A673 (cell line): ENCODE data around the gene CYBC1. TPM values are rescaled to one million over a fixed set of nuclear protein-coding genes. Genes with fewer than 3 reads are reported as not detected.

ENCODE experiments used
- BruUV-seq: library from RNA; stranded (reverse); fragments of 400-500 nt; replicated peaks from 2 replicates; lab custom pipeline; 2021; lab: Mats Ljungman, UMichigan
- CTCF ChIA-PET: fragments of 300-600 bp; sonication (Branson Sonifier 250); formaldehyde crosslinking; loops from one replicate; lab custom pipeline; 2022; ENCODE audit warnings: antibody characterized with exemption; lab: Charles Lee
- POLR2A ChIA-PET: fragments of 300-600 bp; sonication (Branson Sonifier 250); formaldehyde crosslinking; loops from one replicate; lab custom pipeline; 2022; ENCODE audit warnings: antibody characterized with exemption; ENCODE audit not compliant: low non-redundant PET; lab: Charles Lee
- DNase-seq: peaks from one replicate; pipeline ENCODE4 v3.0.0-alpha.2; 2015; ENCODE audit warnings: low spot score
- H3K27ac ChIP-seq: fragments of 200-600 bp; sonication (generic); 2 replicates; pipeline ENCODE4 v1.5.1; 2016; ENCODE audit warnings: mixed run types, low read depth, mild to moderate bottlenecking, mixed read lengths, antibody characterized with exemption, low read length; ENCODE audit not compliant: poor library complexity, severe bottlenecking
- H3K27me3 ChIP-seq: fragments of 200-600 bp; sonication (generic); replicated peaks from 2 replicates; pipeline ENCODE4 v1.6.1; 2017; ENCODE audit warnings: mixed run types, low read depth, mild to moderate bottlenecking, mixed read lengths, antibody characterized with exemption, low read length; ENCODE audit not compliant: insufficient read depth, poor library complexity
- H3K36me3 ChIP-seq: fragments of 200-600 bp; sonication (generic); 2 replicates; pipeline ENCODE4 v1.6.1; 2016; ENCODE audit warnings: mixed run types, mild to moderate bottlenecking, mixed read lengths, antibody characterized with exemption, low read length; ENCODE audit not compliant: insufficient read depth, poor library complexity, severe bottlenecking
- H3K4me1 ChIP-seq: fragments of 200-600 bp; sonication (generic); 2 replicates; pipeline ENCODE4 v1.6.1; 2017; ENCODE audit warnings: mixed run types, mild to moderate bottlenecking, mixed read lengths, antibody characterized with exemption, low read length; ENCODE audit not compliant: insufficient read depth, poor library complexity, severe bottlenecking
- H3K4me3 ChIP-seq: fragments of 200-600 bp; sonication (generic); 2 replicates; pipeline ENCODE4 v1.5.1; 2016; ENCODE audit warnings: low read depth, mixed run types, mild to moderate bottlenecking, mixed read lengths, low read length; ENCODE audit not compliant: poor library complexity, severe bottlenecking
- H3K9me3 ChIP-seq: fragments of 200-600 bp; sonication (generic); 2 replicates; pipeline ENCODE4 v1.6.1; 2016; ENCODE audit warnings: mixed run types, low read depth, mild to moderate bottlenecking, mixed read lengths, antibody characterized with exemption, low read length; ENCODE audit not compliant: poor library complexity, severe bottlenecking
- EZH2 ChIP-seq: fragments of 200-600 bp; sonication (generic); IDR thresholded peaks from 2 replicates; pipeline ENCODE4 v1.6.1; 2017; ENCODE audit warnings: borderline replicate concordance, low read depth, mild to moderate bottlenecking, mixed read lengths, antibody characterized with exemption, low read length; ENCODE audit not compliant: poor library complexity, severe bottlenecking
- intact Hi-C: fragments of 100-400 bp; cut with micrococcal nuclease; formaldehyde crosslinking; loops from one replicate; pipeline ENCODE4 v1.10.0; 2022; ENCODE audit not compliant: unreplicated experiment
- total RNA-seq: library from RNA; stranded (reverse); gene quantifications from 2 replicates; pipeline ENCODE4 v1.2.3, GENCODE V29; 2021
- TF ChIP-seq, protein P1 (sequence below): fragments of 300-800, 200-600 bp; sonication (generic); conservative IDR thresholded peaks from 2 replicates; pipeline ENCODE4 v1.5.1; 2017; ENCODE audit warnings: low read depth, mild to moderate bottlenecking, antibody characterized with exemption, low read length, moderate library complexity, mixed read lengths

CYBC1 gene
- total RNA-seq, 1 experiment from 2014 or later, result 72.8 TPM

DNA sequence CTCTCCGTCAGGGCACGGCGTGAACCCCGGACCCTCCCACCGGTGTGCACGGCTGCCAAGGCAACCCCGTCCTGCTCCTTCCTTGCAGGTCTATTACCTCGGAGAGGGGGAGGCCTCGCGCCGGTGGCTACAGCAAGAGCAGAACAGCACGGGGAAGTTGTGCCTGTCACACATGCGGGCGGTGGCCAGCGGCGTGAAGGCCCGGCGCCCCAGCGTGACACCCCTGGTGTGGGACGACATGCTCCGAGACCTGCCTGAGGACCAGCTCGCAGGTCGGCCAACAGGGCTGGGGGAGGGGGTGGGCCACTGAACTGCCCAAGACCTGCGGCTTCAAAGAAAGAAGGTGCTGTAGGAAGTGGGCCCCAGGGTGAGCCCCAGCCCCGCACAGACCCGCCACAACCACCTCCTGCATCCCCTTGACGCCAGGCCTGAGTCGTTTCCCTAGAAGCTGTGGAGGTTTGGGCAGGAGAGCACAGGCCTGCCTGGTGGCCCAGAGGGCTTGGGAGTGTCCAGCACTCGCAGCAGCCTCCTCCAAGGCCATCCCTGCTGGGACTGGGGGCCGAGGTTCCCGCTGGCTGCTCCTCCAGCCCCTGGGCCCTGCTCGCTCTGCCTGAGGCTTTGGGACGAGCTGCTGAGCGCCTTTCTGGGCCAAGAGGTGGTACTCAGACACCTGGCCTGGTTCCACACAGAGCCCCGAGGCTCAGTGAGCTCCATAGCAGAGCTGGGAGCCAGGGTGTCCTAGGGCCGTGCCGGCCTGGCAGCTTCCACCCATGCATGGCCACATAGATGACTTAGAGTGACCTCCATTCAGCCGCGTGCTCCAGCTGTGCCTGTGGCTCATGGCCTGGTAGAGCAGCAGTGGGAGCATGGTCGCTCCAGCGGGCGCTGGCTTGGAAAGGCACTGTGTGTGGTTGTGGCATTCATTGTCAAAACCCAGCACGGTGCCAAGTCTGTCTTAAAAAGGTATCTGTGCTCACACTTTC, 14.7 kb downstream of the CYBC1 start:
- DNase-seq, result no peak
- CTCF ChIA-PET, result interaction anchor here (0.7 kb wide), 1 partner anchor 230 kb away, joined by 3 read pairs; no protein-coding TSS in a partner anchor

DNA sequence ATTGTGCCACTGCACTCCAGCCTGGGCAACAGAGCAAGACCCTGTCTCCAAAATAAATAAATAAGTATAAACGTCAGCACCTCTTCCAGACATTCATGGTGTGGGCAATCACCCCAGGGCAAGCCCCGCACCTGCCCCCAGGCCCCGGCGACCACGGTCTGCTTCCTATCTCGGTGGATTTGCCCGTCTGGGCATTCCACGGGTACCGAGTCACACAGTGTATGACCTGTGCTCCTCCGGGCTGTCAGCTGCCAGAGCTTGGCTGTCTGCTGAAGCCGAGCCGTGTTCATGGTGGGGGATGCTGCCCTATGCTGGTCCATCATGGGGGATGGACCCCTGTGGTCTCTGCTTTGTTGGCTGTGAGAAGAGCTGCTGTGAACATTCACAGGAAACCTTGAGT, 15.4 kb downstream of the CYBC1 start:
- BruUV-seq, result no TSS peak
- TF ChIP-seq, protein P1, sequence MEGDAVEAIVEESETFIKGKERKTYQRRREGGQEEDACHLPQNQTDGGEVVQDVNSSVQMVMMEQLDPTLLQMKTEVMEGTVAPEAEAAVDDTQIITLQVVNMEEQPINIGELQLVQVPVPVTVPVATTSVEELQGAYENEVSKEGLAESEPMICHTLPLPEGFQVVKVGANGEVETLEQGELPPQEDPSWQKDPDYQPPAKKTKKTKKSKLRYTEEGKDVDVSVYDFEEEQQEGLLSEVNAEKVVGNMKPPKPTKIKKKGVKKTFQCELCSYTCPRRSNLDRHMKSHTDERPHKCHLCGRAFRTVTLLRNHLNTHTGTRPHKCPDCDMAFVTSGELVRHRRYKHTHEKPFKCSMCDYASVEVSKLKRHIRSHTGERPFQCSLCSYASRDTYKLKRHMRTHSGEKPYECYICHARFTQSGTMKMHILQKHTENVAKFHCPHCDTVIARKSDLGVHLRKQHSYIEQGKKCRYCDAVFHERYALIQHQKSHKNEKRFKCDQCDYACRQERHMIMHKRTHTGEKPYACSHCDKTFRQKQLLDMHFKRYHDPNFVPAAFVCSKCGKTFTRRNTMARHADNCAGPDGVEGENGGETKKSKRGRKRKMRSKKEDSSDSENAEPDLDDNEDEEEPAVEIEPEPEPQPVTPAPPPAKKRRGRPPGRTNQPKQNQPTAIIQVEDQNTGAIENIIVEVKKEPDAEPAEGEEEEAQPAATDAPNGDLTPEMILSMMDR, result no peak
- TF ChIP-seq EZH2, result no peak
- no peak overlapping the region for H3K27ac ChIP-seq
- H3K9me3 ChIP-seq, result no peaks in the 10 kb centered on the region
- no peaks in the 10 kb centered on the region for H3K27me3 ChIP-seq
- no peaks in the 10 kb centered on the region for H3K4me1 ChIP-seq
- H3K36me3 ChIP-seq, result no peaks in the 10 kb centered on the region
- intact Hi-C loops, result no loop called here
- ChIA-PET CTCF (no interaction called here), POLR2A (no interaction called here)
- DNase-seq, result no peak
- no peak overlapping the region for H3K4me3 ChIP-seq

More for the DNA sequence above, 14.7 kb downstream of the CYBC1 start:
- TF ChIP-seq EZH2, result no peak
- TF ChIP-seq, protein P1, result no peak
- Histone ChIP-seq H3K4me3 (no peak overlapping the region), H3K36me3 (no peaks in the 10 kb centered on the region), H3K9me3 (no peaks in the 10 kb centered on the region), H3K4me1 (peaks cover 4% of the 10 kb centered on the region), H3K27ac (no peak overlapping the region), H3K27me3 (no peaks in the 10 kb centered on the region)
- BruUV-seq, result no TSS peak
- POLR2A ChIA-PET, result no interaction called here
- intact Hi-C loops, result no loop called here

DNA sequence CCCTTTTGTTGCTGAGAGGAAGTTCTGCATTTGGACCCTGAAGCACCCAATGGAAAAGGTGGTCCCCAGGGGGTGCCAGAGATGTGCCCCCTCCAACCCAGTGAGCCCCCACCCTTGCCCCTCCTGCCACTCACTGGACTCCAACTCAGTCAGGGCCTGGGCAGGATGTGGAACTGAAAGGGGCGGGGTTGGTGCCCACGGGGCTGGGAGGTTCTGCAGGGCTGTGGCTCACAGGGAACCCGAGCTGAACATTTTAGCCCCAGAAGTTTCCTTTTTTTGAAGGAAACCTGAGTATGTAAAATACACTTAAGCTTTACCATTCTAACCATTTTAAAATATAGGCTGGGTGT, 16.4 kb downstream of the CYBC1 start:
- POLR2A ChIA-PET, result interaction anchor here (0.6 kb wide), 1 partner anchor 100 kb away, joined by 3 read pairs; the partner anchor contains the start of gene SECTM1
- Histone ChIP-seq H3K27me3 (no peaks in the 10 kb centered on the region), H3K36me3 (no peaks in the 10 kb centered on the region), H3K4me3 (no peak overlapping the region), H3K4me1 (no peaks in the 10 kb centered on the region), H3K9me3 (no peaks in the 10 kb centered on the region), H3K27ac (no peak overlapping the region)
- BruUV-seq, result no TSS peak
- DNase-seq, result no peak
- intact Hi-C loops, result no loop called here
- CTCF ChIA-PET, result interaction anchor here (1.0 kb wide), 1 partner anchor 10 kb away, joined by 3 read pairs; no protein-coding TSS in a partner anchor
- TF ChIP-seq, protein P1, result no peak
- no peak for TF ChIP-seq EZH2
